HG03175 (cell line): ENCODE data around the gene TNS3.
A peak's percentile ranks its signal among the peaks of the same experiment; 100 is the strongest.

Experiments
- ATAC-seq: cut with Tn5 transposase; IDR thresholded peaks from one replicate; pipeline ENCODE4 v1.9.1; 2021; ENCODE audit warnings: mild to moderate bottlenecking, moderate library complexity; ENCODE audit not compliant: unreplicated experiment

The TNS3 gene

DNA sequence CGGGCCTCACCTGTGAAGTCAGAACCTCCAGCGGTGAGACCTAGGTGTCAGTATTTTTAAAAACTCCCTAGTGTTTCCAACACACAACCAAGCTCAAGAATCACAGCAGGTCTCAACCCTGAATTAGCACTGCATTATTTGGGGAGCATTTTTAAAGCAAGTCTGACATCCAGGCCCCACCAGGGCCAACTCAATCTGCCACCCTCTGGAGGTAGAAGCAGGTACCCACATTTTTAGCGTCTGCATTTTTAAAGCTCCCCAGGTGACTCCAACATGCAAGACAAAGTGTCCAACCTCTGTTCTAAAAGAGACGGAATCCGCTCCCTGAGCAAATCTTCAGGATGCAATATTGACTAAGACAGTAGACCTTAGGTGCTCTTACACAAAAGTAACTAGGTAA, 225.7 kb downstream of the TNS3 start:
- no peak for ATAC-seq

- no peak for ATAC-seq
Observed at GRCh38 chr7:47355684-47356083, 226.2 kb downstream of the TNS3 start.

- no peak for ATAC-seq
Observed at GRCh38 chr7:47354831-47355541, 226.9 kb downstream of the TNS3 start.

DNA sequence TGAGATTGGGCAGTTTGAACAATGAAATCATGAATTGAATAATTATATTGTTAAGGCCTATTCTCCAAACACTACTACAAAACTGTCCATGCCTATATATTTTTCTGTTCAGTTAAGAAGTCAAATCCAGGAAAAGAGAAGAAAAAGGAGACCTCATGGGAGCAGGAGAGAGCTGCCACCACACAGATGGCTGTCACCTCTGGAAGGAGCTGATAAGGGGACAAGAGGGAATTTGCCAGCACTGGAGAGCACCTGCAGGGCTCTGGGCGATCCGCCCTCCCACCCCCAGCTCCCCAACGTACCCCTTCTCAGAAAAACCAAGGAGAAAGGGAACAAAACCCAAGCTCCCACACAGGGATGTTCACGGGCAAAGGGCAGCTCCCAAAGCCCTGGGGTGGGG, 227.8 kb downstream of the TNS3 start:
- no peak for ATAC-seq

- ATAC-seq: no peak
Observed at GRCh38 chr7:47352394-47352968, 229.4 kb downstream of the TNS3 start.

DNA sequence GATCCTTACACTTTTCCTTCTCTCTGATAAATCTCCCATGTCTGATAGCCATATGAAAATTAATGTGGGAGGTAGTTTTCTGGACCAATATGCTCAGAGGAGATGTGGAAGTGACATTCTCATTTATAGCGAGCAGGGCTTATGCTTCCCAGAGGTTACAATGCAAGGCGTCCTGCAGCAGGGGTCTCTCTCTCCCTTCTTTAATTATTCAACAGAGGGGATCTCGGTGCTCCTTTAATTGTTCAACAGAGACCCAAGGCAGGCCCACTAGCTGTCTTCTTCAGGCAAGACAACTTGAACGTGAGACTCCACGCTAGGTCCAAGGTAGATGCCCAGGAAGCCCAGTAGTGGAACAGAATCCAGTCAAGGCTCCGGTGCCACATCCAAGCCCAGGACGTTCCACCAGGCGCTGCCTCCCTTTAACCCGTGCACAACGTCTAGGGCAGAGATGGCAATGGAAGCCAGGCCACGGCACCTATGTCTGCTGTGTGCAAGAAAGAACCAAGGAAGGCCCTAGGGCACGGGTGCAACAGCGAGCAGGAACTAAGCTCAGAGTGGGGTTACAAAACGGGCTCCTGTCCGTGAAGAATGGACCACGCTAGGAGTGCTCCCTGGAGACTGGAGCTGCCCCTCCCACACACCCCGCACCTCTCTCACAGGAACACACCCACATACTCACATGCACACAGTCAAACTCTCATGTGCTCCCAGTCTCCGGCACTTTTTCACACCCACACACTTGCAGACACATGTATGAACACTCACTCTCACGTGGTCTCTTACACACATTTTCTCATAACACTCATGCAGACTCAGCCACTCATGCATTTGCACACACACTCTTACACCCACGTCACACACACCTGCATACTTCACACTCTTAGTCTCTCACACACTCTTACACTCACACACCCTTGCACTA, 230.4 kb downstream of the TNS3 start:
- ATAC-seq: no peak

GRCh38 chr7:47350425-47350824, 231.5 kb downstream of the TNS3 start:
- no peak for ATAC-seq

DNA sequence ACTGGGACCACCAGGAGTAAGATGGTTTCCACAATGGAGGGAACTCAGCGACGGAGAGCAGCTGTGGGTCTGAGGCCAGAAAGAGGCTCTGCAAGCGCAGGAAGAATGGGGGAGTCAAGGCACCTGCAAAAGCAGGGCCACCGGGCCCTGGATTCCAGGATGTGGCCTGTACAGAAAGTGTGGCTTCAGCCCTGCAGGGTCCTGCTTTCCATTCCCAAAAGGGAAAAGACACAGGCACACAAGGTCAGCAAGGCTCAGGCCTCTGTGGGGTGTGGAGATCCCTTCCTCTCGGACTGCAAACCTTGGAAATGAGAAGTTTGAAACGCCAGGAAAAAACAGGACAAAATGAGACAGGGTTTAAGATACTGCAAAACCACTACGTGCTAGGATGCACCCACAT, 232.5 kb downstream of the TNS3 start:
- ATAC-seq: no peak

- ATAC-seq: no peak
Observed at GRCh38 chr7:47347816-47348385, 234.0 kb downstream of the TNS3 start.

DNA sequence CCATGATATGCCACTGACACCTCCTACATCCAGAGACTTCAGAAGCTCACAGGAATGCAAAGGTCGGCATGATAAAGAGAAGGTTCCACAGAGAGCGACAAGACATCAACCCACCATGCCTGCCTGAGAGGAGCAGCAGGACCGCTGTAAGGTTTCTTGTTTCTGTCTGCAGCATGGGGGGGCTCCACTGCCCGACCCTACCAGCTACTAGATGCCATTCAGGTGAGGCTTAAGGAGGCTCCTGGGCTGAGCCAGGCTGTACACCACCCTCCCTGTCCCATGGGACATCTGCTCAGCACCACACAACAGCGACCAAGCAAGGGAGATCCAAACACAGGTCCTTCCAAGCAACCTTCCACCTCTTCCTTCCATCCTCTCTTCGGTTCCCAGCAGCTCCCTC, 234.6 kb downstream of the TNS3 start:
- ATAC-seq: no peak

DNA sequence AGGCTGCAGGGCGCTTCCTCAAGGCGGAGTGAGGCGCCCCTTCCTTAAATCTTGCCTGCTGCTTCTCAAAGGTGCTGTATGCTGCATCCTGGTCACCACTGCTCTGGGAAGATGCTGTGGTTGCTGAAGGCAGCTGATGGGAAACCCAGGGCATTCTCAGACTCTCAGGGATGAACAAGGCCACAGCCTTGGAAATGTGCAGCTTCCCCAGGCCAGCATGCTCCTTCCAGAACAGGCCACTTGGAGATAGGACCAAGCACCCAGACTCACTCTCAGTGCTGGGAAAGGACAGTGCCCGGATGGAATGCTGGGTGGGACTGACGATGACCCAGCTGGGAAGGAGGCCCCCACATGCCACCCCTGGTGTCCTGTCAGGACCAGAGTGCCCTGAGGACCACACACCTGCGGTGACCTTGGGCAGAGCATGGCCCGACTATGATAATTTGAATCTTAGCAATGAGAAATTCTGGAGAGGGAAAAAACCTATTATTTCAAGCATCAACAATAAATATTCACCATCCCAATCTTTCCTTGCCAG, 235.5 kb downstream of the TNS3 start:
- ATAC-seq: no peak

DNA sequence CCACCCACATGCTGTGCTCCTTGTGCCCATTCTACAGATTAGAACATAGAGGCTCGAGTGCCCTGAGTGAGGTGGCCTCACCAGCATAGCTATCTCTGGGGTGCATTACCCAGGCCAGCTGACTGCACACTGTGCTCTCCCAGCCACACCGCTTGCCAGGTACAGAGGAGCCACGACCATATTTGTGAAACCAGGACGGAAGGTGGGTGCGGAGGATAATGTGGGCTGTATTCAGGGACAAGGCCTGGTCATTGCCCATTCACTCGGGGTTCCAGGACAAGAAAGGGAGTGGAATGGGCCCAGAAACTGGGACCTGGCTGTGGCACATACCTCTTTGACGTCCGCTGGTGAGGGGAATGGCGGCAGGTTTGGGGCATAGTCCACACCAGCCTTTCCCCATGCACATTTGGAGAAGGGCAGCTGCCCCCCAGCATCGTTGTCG, 236.0 kb downstream of the TNS3 start:
- no peak for ATAC-seq

DNA sequence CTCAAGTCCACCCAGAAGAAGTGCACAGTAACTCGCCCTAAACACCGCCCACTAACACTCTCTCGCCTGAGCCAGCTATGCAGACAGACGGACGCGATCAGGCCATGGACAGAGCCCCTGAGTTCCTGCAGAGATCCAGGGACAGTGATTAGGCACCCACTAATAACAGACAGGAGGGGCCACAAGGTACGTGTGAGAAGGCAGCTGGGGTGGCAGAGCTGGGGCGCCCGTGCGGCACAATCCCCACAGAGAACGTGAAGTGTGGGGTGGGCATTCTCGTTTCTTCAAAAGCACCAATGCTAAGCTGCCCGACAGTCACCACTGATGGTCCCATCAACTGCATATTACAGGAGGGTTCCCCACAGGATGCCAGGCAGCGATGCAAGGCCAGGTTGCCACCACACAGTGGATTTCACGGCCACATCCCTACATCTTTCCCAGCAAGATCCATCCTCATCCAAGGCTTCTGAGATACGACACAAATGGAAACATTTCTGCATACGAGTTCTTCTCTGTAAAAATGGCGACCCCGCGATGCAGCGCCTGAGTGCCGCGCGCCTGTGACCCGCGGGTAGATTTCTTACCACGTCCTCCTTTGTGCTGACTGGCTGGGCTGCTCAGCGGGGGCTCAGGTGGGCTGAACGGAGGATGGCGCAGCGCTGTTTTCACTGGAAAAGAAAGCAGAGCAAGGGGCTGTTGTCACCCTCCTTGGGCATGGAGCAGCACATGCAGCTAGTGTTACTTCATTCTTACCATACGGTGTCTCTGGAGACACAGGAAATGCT, 237.5 kb downstream of the TNS3 start:
- no peak for ATAC-seq

DNA sequence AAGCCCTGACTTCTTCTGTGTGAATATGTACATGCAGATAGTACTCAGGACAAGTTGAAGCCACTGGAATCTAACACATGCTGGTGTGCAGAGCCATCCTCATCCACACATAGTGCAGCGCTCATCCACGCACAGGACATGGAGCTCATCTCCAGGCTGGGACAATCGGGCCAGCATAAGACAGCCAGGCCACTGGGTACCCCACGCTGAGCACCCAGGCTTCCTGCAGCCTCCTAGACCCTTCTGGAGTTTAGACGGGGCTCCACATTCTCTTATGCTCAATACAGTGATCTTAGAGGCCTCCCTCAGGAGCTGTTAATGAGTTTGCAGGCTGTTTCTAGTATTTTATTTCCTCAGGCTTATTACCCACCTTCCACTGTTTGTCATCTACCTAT, 238.9 kb downstream of the TNS3 start:
- ATAC-seq: no peak

DNA sequence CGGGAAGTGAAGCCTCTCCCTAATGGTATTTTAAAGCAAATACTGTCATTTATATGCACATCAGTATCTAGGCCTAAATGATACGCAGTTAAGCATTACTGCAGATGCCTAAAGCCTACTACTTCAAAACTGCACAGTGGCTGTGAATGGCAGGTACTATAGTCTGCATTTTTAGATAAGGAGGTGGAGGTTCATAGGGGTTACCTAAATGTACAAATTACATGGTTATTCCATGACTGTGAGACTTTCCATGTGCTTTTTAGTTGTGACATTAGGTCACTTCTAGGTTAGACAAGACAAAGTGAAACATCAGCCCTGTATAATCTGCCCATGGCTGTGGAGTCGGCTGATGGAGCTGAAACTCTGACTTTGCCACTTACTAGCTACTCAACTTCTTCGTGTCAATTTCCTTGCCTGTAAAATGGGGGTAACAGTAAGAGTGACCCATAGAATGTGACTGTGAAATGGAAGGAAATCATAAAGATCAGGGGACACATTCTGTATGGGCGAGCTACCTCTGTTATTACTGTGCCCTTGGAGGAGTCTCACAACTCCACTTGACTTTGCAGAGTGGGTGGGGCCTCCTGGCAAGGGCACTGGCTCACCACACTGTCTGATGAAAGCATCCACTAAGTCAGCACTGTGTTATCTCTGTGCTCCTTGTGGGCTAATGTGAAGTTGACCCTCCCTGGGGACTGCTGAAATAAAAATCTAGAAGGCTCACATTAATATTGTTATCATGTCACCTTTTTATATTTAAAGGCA, 239.4 kb downstream of the TNS3 start:
- ATAC-seq: no peak

GRCh38 chr7:47340517-47340916, 241.4 kb downstream of the TNS3 start:
- ATAC-seq: no peak

DNA sequence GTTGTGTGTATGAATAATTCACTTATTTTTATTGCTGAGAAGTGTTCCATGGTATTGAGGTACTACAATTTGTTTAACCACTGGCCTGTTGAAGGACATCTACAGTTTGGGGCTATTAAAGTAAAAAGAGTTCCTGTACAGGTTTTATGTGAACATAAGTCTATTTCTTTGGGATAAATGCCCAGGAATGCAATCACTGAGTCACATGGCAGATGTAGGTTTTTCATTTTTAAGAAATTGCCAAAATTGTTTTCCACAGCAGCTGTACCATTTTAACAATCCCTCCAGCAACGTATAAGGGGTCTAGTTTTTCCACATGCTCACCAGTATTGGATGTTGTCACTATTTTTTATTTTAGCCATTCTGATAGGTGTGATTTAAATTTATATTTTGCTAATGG, 243.9 kb downstream of the TNS3 start:
- ATAC-seq: no peak

DNA sequence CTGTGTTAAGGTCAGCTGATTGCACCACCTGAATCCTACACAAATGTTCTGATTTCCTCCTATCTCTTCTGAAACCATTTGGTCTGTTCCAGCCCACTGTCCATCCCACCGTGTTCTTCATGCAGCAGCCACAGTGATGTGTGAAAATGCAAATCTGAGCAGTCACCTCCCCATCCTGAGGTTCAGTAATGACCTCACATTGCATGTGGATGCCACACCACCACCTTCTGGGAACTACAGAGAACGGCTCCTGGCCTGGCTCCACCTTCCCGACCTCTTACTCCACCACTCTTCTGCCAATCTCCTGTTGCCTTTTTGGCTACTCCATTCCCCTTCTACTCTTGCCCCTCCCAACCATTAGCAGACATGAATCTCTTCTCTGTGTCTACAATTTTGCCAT, 244.4 kb downstream of the TNS3 start:
- ATAC-seq: peak; percentile 80
